GM19238 (cell line): Measurements from ENCODE around the gene DUSP19.

Source experiments
- DNase-seq: peaks from one replicate; pipeline ENCODE4 v3.0.0; 2011; ENCODE audit warnings: low spot score; ENCODE audit not compliant: insufficient read length

The DUSP19 gene

DNA sequence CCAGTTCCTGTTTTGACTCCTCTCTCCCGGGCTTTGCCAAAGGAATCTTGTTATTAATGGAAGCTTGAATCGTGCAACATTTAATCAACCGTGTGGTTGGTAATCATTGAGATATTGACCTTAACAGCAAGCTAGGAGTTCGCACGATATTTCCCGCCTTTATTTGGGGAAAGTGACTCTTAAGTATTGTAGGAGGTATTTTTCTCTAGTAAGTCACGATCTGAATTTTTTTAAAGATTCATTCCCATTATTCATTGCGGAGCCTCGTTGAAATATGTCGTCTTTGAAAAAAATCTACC is 46.4 kb downstream of the DUSP19 start:
- DNase-seq: no peak

- no peak for DNase-seq
Observed at GRCh38 chr2:183125659-183126341, 47.3 kb downstream of the DUSP19 start.

GRCh38 chr2:183126635-183127034 is 48.1 kb downstream of the DUSP19 start:
- DNase-seq: no peak

GRCh38 chr2:183134016-183134415 is 55.5 kb downstream of the DUSP19 start:
- no peak for DNase-seq

- no peak for DNase-seq
Observed at GRCh38 chr2:183148955-183149354, 70.4 kb downstream of the DUSP19 start.

- DNase-seq: no peak
Observed at GRCh38 chr2:183149489-183149888, 70.9 kb downstream of the DUSP19 start.
